Measurements from ENCODE around the gene TMEM139. TPM values are rescaled to one million over a fixed set of nuclear protein-coding genes. Genes with fewer than 3 reads are reported as not detected.
A peak's percentile ranks its signal among the peaks of the same experiment; 100 is the strongest.

TMEM139 gene
- total RNA-seq, 1 donor from 2014 or later, result 3.7 TPM

DNA sequence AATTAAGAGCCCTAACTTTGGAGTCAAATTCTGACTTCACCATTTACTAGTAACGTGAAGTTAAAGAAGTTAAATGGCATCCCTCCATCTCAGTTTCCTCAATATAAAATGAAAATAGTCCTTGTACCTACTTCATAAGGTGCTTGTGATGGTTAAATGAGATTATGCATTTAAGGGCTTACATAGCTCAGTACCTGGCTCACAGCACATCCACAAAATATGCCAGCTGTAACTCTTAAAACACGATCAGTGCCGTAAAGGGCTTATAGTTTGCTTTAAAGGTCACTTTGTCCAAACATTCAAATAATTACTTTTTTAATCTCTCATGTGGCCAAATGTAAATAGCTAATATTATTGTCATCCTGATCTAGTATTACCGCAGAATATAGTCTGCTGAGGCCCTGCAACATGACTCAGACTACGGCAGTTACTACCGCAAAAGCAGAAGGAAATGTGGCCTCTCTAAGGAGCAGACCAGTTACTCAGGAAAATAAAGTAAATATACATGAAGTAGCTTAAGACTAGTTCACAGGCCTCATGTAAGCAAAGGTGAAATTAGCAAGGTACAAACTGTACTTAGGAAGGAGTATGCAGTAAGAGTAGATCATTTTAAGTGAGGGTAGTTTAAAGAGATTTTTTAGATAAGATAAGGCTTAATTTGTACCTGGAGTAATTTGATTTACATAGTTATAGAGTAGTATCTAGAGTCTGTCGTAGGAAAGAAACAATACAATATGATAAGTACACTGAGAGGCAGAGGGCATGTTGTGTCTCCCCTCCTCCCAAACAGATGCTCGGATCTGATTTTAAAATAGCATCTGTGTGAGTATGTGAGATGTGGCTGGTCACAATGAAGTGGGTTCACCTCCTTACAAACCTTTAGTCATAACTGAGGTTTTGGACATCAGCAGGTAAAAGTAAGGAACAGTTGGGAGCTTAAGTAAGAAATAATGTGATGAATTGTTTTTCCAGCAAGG, 16.5 kb downstream of the TMEM139 start:
- Histone ChIP-seq H3K36me3 (ENCODE audit: control insufficient read depth, insufficient read depth, low read length) (peaks cover 20% of the 10 kb centered on the region), H3K4me3 (ENCODE audit: low read depth, low read length) (no peak overlapping the region), H3K27me3 (ENCODE audit: control insufficient read depth, insufficient read depth, low read length) (no peaks in the 10 kb centered on the region)
- TF ChIP-seq, protein P1, sequence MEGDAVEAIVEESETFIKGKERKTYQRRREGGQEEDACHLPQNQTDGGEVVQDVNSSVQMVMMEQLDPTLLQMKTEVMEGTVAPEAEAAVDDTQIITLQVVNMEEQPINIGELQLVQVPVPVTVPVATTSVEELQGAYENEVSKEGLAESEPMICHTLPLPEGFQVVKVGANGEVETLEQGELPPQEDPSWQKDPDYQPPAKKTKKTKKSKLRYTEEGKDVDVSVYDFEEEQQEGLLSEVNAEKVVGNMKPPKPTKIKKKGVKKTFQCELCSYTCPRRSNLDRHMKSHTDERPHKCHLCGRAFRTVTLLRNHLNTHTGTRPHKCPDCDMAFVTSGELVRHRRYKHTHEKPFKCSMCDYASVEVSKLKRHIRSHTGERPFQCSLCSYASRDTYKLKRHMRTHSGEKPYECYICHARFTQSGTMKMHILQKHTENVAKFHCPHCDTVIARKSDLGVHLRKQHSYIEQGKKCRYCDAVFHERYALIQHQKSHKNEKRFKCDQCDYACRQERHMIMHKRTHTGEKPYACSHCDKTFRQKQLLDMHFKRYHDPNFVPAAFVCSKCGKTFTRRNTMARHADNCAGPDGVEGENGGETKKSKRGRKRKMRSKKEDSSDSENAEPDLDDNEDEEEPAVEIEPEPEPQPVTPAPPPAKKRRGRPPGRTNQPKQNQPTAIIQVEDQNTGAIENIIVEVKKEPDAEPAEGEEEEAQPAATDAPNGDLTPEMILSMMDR (IDR thresholded peaks at IDR 0.05; ENCODE audit: insufficient read depth, low read length, severe bottlenecking), result no peak
- FAIRE-seq (no peak), DNase-seq (ENCODE audit: low read depth) (peak; percentile 66)

DNA sequence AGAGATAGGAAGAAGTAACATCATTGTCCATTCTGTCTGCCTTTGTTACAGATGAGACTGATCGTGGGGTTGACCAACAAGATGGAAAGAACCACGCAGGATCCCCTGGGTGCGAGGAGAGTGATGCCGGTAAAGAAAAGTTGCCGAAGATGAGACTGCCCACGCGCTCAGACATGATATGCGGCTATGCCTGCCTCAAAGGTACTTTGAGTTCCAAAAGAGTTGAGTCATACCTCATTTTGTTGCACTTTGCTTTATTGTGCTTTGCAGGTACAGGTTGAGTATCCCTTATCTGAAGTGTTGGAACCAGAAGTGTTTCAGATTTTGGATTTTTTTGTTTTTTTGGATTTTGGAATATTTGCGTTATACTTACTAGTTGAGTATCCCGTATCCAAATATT, 19.0 kb downstream of the TMEM139 start:
- peak; percentile 52 for DNase-seq (ENCODE audit: low read depth)
- H3K36me3 ChIP-seq (ENCODE audit: control insufficient read depth, insufficient read depth, low read length), result peaks cover 27% of the 10 kb centered on the region
- TF ChIP-seq, protein P1 (IDR thresholded peaks at IDR 0.05; ENCODE audit: insufficient read depth, low read length, severe bottlenecking), result no peak
- FAIRE-seq, result no peak
- H3K4me3 ChIP-seq (ENCODE audit: low read depth, low read length), result no peak overlapping the region
- no peaks in the 10 kb centered on the region for H3K27me3 ChIP-seq (ENCODE audit: control insufficient read depth, insufficient read depth, low read length)

DNA sequence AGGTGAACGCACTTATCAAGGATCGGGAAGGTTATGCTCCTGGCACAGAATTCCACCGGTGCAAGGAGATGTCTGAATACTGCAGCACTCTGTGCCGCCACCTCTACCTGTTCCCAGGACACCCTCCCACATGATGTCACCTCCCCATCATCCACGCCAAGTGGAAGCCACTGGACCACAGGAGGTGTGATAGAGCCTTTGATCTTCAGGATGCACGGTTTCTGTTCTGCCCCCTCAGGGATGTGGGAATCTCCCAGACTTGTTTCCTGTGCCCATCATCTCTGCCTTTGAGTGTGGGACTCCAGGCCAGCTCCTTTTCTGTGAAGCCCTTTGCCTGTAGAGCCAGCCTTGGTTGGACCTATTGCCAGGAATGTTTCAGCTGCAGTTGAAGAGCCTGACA, 20.2 kb downstream of the TMEM139 start:
- H3K36me3 ChIP-seq (ENCODE audit: control insufficient read depth, insufficient read depth, low read length), result peaks cover 25% of the 10 kb centered on the region
- H3K4me3 ChIP-seq (ENCODE audit: low read depth, low read length), result no peak overlapping the region
- FAIRE-seq, result no peak
- TF ChIP-seq, protein P1 (IDR thresholded peaks at IDR 0.05; ENCODE audit: insufficient read depth, low read length, severe bottlenecking), result no peak
- DNase-seq (ENCODE audit: low read depth), result no peak
- no peaks in the 10 kb centered on the region for H3K27me3 ChIP-seq (ENCODE audit: control insufficient read depth, insufficient read depth, low read length)

DNA sequence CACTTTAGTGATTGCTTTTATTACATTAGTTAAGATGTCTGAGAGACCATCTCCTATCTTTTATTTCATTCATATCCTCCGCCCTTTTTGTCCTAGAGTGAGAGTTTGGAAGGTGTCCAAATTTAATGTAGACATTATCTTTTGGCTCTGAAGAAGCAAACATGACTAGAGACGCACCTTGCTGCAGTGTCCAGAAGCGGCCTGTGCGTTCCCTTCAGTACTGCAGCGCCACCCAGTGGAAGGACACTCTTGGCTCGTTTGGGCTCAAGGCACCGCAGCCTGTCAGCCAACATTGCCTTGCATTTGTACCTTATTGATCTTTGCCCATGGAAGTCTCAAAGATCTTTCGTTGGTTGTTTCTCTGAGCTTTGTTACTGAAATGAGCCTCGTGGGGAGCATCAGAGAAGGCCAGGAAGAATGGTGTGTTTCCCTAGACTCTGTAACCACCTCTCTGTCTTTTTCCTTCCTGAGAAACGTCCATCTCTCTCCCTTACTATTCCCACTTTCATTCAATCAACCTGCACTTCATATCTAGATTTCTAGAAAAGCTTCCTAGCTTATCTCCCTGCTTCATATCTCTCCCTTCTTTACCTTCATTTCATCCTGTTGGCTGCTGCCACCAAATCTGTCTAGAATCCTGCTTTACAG, 20.8 kb downstream of the TMEM139 start:
- Histone ChIP-seq H3K27me3 (ENCODE audit: control insufficient read depth, insufficient read depth, low read length) (no peaks in the 10 kb centered on the region), H3K36me3 (ENCODE audit: control insufficient read depth, insufficient read depth, low read length) (peaks cover 21% of the 10 kb centered on the region), H3K4me3 (ENCODE audit: low read depth, low read length) (no peak overlapping the region)
- FAIRE-seq (no peak), DNase-seq (ENCODE audit: low read depth) (peak; percentile 52)
- TF ChIP-seq, protein P1 (IDR thresholded peaks at IDR 0.05; ENCODE audit: insufficient read depth, low read length, severe bottlenecking), result peak; percentile 91

DNA sequence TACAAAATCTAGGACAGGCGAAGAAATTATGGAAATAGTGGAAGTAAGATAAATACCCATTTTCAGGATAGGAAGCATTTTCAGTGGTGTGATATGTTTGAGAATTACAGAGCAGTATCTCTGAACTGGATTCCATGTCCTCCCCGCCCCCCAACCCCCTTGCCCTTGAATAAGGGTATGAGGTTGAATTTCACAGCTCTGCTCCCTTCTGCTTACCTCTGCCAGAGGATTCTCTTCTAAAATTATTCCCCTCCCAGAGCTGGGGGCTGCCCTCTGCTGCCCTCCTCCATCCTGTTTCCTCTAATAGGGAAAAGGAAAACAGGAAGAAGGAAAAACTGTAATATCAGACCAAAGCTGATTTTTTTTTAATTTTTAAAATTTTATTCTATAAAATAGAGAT, 23.9 kb downstream of the TMEM139 start:
- Histone ChIP-seq H3K27me3 (ENCODE audit: control insufficient read depth, insufficient read depth, low read length) (no peaks in the 10 kb centered on the region), H3K36me3 (ENCODE audit: control insufficient read depth, insufficient read depth, low read length) (peaks cover 17% of the 10 kb centered on the region), H3K4me3 (ENCODE audit: low read depth, low read length) (no peak overlapping the region)
- FAIRE-seq (no peak), DNase-seq (ENCODE audit: low read depth) (no peak)
- TF ChIP-seq, protein P1 (IDR thresholded peaks at IDR 0.05; ENCODE audit: insufficient read depth, low read length, severe bottlenecking), result no peak

Data from bronchial epithelial cell (primary cell).